Measurements from ENCODE around the gene DNAH7. TPM values are rescaled to one million over a fixed set of nuclear protein-coding genes. Genes with fewer than 3 reads are reported as not detected.

Gene DNAH7
- total and polyA plus RNA-seq, 2 of the 13 experiments (the other 11 are each of a cell fraction or from before 2014, with no cell fraction given), result 0.09 TPM; not detected in 1

DNA sequence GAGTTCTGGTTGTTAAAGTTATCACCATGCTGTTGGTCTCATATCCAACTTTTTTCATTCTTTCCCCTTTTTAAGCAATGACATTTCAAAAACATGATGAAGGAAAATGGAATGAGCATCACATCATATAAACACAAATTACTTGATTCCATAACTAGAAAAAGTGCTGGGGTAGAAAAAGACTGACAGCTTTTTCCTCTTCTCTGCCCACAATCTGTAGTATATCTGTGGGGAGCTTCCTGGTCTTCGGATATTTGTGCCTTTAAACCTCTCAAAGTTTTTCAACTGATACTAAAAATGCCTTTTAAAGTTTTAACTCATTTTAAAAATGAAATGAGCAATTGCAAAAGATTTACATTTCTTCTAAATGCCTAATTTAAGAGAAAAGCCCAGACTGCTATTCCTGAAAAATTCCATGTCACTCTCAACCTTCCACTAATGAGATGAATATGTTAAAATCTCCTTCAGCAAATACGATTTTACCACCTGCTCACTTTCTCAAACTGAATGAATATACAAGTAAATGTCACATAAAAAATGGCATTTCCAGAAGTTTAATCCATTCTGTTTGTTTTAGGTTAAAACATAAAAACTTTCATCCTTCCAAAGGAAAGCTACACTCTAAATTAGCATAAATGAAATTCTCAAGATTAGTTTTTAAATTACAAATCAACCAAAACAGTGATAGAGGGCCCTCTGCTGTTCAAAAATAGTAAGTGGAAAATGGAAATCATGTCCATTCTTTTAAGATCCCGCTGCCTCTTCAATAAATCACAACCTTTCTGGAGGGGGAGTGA lies 2.1 kb downstream of the DNAH7 start (continued):
- TF ChIP-seq MAFK (conservative IDR thresholded peaks at IDR 0.05 in 1 of 2, IDR thresholded peaks at IDR 0.05 in 1 of 2; ENCODE audit: low read length in 2 of 2), result no peak
- no peak for TF ChIP-seq GATAD2A (CRISPR knock-in tag; IDR thresholded peaks at IDR 0.05)
- TF ChIP-seq SMC3 (IDR thresholded peaks at IDR 0.05; ENCODE audit: low read length), result 0 out of 2 replicates have a peak, but pooled peaks have one; percentile 10

DNA sequence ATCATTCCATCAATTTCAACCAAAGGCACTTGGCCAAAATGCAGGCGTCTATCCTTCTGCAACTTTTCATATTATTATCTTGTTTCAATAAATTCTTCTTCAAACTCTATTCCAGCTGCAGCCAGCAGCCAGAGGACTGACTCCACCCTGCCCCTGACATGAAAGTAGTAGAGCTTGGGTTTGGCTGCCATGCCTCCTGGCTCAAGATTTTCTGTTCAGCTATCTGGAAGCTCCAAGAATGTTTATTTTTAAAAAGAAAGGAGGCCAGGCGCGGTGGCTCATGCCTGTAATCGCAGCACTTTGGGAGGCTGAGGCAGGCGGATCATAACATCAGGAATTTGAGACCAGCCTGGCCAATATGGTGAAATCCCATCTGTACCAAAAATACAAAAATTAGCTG lies 4.9 kb downstream of the DNAH7 start:
- ChIA-PET CTCF (ENCODE audit: low intra/inter-chr PET ratio, low total read pairs) (no interaction called here), POLR2A (no interaction called here)
- FAIRE-seq, result no peak
- peaks cover 8% of the 10 kb centered on the region for H3K4me1 ChIP-seq (ENCODE audit: insufficient read depth, low read length)
- H3K4me3 ChIP-seq (replicated peaks in 1 of 3; ENCODE audit: insufficient read depth in 1 of 3, low read depth in 2 of 3, low read length in 3 of 3), result no peak overlapping the region
- no peaks in the 10 kb centered on the region for H4K20me1 ChIP-seq (ENCODE audit: insufficient read depth, low read length)
- no peak overlapping the region for H3K9ac ChIP-seq (ENCODE audit: insufficient read depth, low read depth, low read length)
- WGBS (ENCODE audit: low lambda C conversion rate), result 46% methylated on average over 5 of the region's 5 CpGs
- H3K36me3 ChIP-seq (replicated peaks in 1 of 2; ENCODE audit: control insufficient read depth in 1 of 2, insufficient read depth in 2 of 2, low read length in 2 of 2), result no peaks in the 10 kb centered on the region
- intact Hi-C loops (cut with micrococcal nuclease; ENCODE audit: unreplicated experiment), result no loop called here
- H3K79me2 ChIP-seq (ENCODE audit: insufficient read depth, low read length), result no peaks in the 10 kb centered on the region
- H3K4me2 ChIP-seq (ENCODE audit: low read depth, low read length), result no peak overlapping the region
- no peaks in the 10 kb centered on the region for H3K9me3 ChIP-seq (ENCODE audit: low read length)
- H2AFZ ChIP-seq (ENCODE audit: low read length), result no peak overlapping the region
- H3K27me3 ChIP-seq (ENCODE audit: control insufficient read depth in 1 of 2, insufficient read depth in 2 of 2, low read length in 2 of 2), result no peaks in the 10 kb centered on the region
- BruUV-seq (replicated peaks), result no TSS peak
- DNase-seq (ENCODE audit: low spot score), result no peak
- ATAC-seq, result no peak
- H3K27ac ChIP-seq (ENCODE audit: extremely low read length, insufficient read depth, low read length), result no peak overlapping the region
- in situ Hi-C loops (cut with HindIII; ENCODE audit: extremely low pct_ligation_motif_present, low pct_unique_long_range_greater_than_20kb), result no loop called here
- TF ChIP-seq NFKB2 (CRISPR knock-in tag; IDR thresholded peaks at IDR 0.05; ENCODE audit: borderline replicate concordance) (no peak), ZIK1 (CRISPR knock-in tag; IDR thresholded peaks at IDR 0.05; ENCODE audit: borderline replicate concordance, low read depth) (no peak), ZNF136 (CRISPR knock-in tag; IDR thresholded peaks at IDR 0.05; ENCODE audit: low read depth) (no peak), HIVEP1 (CRISPR knock-in tag; IDR thresholded peaks at IDR 0.05) (no peak), CHCHD3 (CRISPR knock-in tag; IDR thresholded peaks at IDR 0.05) (no peak), ADNP (CRISPR knock-in tag; IDR thresholded peaks at IDR 0.05) (no peak), MIXL1 (CRISPR knock-in tag; IDR thresholded peaks at IDR 0.05) (no peak), SIX4 (CRISPR knock-in tag; IDR thresholded peaks at IDR 0.05) (no peak), ZNF790 (CRISPR knock-in tag; IDR thresholded peaks at IDR 0.05; ENCODE audit: borderline replicate concordance) (no peak), THYN1 (CRISPR knock-in tag; IDR thresholded peaks at IDR 0.05; ENCODE audit: borderline replicate concordance, low read depth) (no peak), ATRX (CRISPR knock-in tag; IDR thresholded peaks at IDR 0.05; ENCODE audit: borderline replicate concordance) (no peak)
- TF ChIP-seq, protein P1, sequence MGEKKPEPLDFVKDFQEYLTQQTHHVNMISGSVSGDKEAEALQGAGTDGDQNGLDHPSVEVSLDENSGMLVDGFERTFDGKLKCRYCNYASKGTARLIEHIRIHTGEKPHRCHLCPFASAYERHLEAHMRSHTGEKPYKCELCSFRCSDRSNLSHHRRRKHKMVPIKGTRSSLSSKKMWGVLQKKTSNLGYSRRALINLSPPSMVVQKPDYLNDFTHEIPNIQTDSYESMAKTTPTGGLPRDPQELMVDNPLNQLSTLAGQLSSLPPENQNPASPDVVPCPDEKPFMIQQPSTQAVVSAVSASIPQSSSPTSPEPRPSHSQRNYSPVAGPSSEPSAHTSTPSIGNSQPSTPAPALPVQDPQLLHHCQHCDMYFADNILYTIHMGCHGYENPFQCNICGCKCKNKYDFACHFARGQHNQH (CRISPR knock-in tag; IDR thresholded peaks at IDR 0.05), result no peak
- TF ChIP-seq, protein P2, sequence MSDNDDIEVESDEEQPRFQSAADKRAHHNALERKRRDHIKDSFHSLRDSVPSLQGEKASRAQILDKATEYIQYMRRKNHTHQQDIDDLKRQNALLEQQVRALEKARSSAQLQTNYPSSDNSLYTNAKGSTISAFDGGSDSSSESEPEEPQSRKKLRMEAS (IDR thresholded peaks at IDR 0.05), result no peak
- TF ChIP-seq, protein P3, sequence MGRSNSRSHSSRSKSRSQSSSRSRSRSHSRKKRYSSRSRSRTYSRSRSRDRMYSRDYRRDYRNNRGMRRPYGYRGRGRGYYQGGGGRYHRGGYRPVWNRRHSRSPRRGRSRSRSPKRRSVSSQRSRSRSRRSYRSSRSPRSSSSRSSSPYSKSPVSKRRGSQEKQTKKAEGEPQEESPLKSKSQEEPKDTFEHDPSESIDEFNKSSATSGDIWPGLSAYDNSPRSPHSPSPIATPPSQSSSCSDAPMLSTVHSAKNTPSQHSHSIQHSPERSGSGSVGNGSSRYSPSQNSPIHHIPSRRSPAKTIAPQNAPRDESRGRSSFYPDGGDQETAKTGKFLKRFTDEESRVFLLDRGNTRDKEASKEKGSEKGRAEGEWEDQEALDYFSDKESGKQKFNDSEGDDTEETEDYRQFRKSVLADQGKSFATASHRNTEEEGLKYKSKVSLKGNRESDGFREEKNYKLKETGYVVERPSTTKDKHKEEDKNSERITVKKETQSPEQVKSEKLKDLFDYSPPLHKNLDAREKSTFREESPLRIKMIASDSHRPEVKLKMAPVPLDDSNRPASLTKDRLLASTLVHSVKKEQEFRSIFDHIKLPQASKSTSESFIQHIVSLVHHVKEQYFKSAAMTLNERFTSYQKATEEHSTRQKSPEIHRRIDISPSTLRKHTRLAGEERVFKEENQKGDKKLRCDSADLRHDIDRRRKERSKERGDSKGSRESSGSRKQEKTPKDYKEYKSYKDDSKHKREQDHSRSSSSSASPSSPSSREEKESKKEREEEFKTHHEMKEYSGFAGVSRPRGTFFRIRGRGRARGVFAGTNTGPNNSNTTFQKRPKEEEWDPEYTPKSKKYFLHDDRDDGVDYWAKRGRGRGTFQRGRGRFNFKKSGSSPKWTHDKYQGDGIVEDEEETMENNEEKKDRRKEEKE (IDR thresholded peaks at IDR 0.05), result no peak

All from HepG2 (cell line).